CD14-positive monocyte (primary cell): ENCODE data around the gene TEX51. TPM values are rescaled to one million over a fixed set of nuclear protein-coding genes. Genes with fewer than 3 reads are reported as not detected.

Source experiments
- DNase-seq, 3 donors: peaks; one replicate each; pipeline ENCODE4 v3.0.0-alpha.2; 2011 to 2022
- H2AFZ ChIP-seq: 2 replicates; pipeline ENCODE4 v1.6.0; 2012; ENCODE audit warnings: mild to moderate bottlenecking, low read depth, low read length, inconsistent platforms; ENCODE audit not compliant: insufficient read depth, poor library complexity, severe bottlenecking
- H3K27ac ChIP-seq, 2 donors: 1 replicate in 1 of 2; 2 replicates in 1 of 2; pipeline ENCODE4 v1.5.1; 2012 to 2013; ENCODE audit warnings: low read length in 2 of 2, control low read depth in 1 of 2, inconsistent platforms in 1 of 2, low read depth in 1 of 2, mild to moderate bottlenecking in 1 of 2
- H3K27me3 ChIP-seq, 2 donors: one replicate each; pipeline versions ENCODE4 v1.6.0 to v1.6.1; 2011 to 2013; ENCODE audit warnings: low read length in 2 of 2; ENCODE audit not compliant: control insufficient read depth in 2 of 2, insufficient read depth in 2 of 2
- H3K36me3 ChIP-seq, 2 donors: replicated peaks in 1 of 2; 1 replicate in 1 of 2; 2 replicates in 1 of 2; pipeline versions ENCODE4 v1.5.1 to v1.6.1; 2012 to 2013; ENCODE audit warnings: low read length in 2 of 2, control low read depth in 1 of 2, inconsistent platforms in 1 of 2, mild to moderate bottlenecking in 1 of 2; ENCODE audit not compliant: insufficient read depth in 2 of 2, control insufficient read depth in 1 of 2
- H3K4me1 ChIP-seq, 2 donors: 1 replicate in 1 of 2; 2 replicates in 1 of 2; pipeline versions ENCODE4 v1.5.1 to v1.6.1; 2012 to 2013; ENCODE audit warnings: low read length in 2 of 2, control low read depth in 1 of 2, inconsistent platforms in 1 of 2, mild to moderate bottlenecking in 1 of 2, moderate library complexity in 1 of 2; ENCODE audit not compliant: insufficient read depth in 2 of 2, control insufficient read depth in 1 of 2
- H3K4me2 ChIP-seq: replicated peaks from 2 replicates; pipeline ENCODE3; 2012; ENCODE audit warnings: low read length, moderate library complexity, mild to moderate bottlenecking; ENCODE audit not compliant: poor library complexity, severe bottlenecking; ENCODE audit errors: extremely low read depth
- H3K4me3 ChIP-seq, 3 experiments: fragments of 200-600 bp in 1 of 3; sonication (generic) in 1 of 3; replicated peaks in 1 of 3; 1 replicate in 2 of 3; 2 replicates in 1 of 3; pipeline ENCODE4 v1.5.1; 2011 to 2013; ENCODE audit warnings: low read length in 3 of 3, mild to moderate bottlenecking in 3 of 3, control low read depth in 2 of 3, low read depth in 2 of 3, inconsistent platforms in 1 of 3, moderate library complexity in 1 of 3
- H3K79me2 ChIP-seq: 2 replicates; pipeline ENCODE4 v1.6.0; 2012; ENCODE audit warnings: mild to moderate bottlenecking, control low read depth, inconsistent platforms, low read length, moderate library complexity; ENCODE audit not compliant: insufficient read depth
- H3K9ac ChIP-seq: 2 replicates; pipeline ENCODE4 v1.6.0; 2017; ENCODE audit warnings: low read length, mild to moderate bottlenecking; ENCODE audit not compliant: insufficient read depth, poor library complexity, severe bottlenecking
- H3K9me3 ChIP-seq, 2 donors: replicated peaks in 1 of 2; 1 replicate in 1 of 2; 2 replicates in 1 of 2; pipeline versions ENCODE4 v1.5.1 to v1.6.1; 2012 to 2013; ENCODE audit warnings: low read length in 2 of 2, control low read depth in 1 of 2; ENCODE audit not compliant: control insufficient read depth in 1 of 2, insufficient read depth in 1 of 2
- H4K20me1 ChIP-seq: 2 replicates; pipeline ENCODE4 v1.6.0; 2012; ENCODE audit warnings: mild to moderate bottlenecking, low read length, control low read depth, moderate library complexity; ENCODE audit not compliant: insufficient read depth
- H3K27ac Mint-ChIP-seq, 7 donors: one replicate each; pipeline ENCODE4 v1.8.0; 2020; ENCODE audit warnings: mild to moderate bottlenecking in 7 of 7, mixed read lengths in 7 of 7, moderate library complexity in 6 of 7, inconsistent platforms in 2 of 7
- H3K27me3 Mint-ChIP-seq, 3 donors: one replicate each; pipeline ENCODE4 v1.8.0; 2021 to 2022; ENCODE audit warnings: low read depth in 3 of 3, mild to moderate bottlenecking in 3 of 3, mixed read lengths in 3 of 3, moderate library complexity in 3 of 3, inconsistent platforms in 1 of 3
- H3K36me3 Mint-ChIP-seq, 2 donors: one replicate each; pipeline ENCODE4 v1.8.0; 2020; ENCODE audit warnings: mixed read lengths in 2 of 2, inconsistent platforms in 1 of 2, mild to moderate bottlenecking in 1 of 2
- H3K4me1 Mint-ChIP-seq: one replicate; pipeline ENCODE4 v1.8.0; 2020; ENCODE audit warnings: mild to moderate bottlenecking, mixed read lengths
- H3K4me3 Mint-ChIP-seq, 2 donors: one replicate each; pipeline ENCODE4 v1.8.0; 2020; ENCODE audit warnings: mild to moderate bottlenecking in 2 of 2, mixed read lengths in 2 of 2, moderate library complexity in 1 of 2
- H3K9me3 Mint-ChIP-seq, 7 donors: one replicate each; pipeline ENCODE4 v1.8.0; 2020 to 2022; ENCODE audit warnings: mixed read lengths in 7 of 7, mild to moderate bottlenecking in 6 of 7, moderate library complexity in 6 of 7, inconsistent platforms in 2 of 7
- WGBS: methylation state at CpG from one replicate; pipeline ENCODE4 v1.1.5; 2013; ENCODE audit warnings: missing lambda C conversion rate; ENCODE audit not compliant: insufficient coverage; 5-methylcytosine and 5-hydroxymethylcytosine counted together
- intact Hi-C, 2 donors: fragments of 100-400 bp; cut with micrococcal nuclease; formaldehyde crosslinking; loops; one replicate each; pipeline versions ENCODE4 v1.15.0 to v1.15.1; 2023
- polyA plus RNA-seq, 3 donors: library from polyadenylated mRNA; depleted of rRNA in 1 of 3; unstranded in 2 of 3; stranded (reverse) in 1 of 3; fragments of 300-500 nt in 2 of 3; fragments of >200 nt in 1 of 3; fragmentation: Illumina TruSeq in 2 of 3; gene quantifications; 1 replicate in 2 of 3; 2 replicates in 1 of 3; pipeline ENCODE4 v1.2.3, GENCODE V29; 2012 to 2021
- TF ChIP-seq, protein P1 (sequence below): fragments of 200-600 bp; IDR thresholded peaks from one replicate; pipeline ENCODE4 v1.8.0; 2022; ENCODE audit warnings: antibody characterized with exemption, mild to moderate bottlenecking

Gene TEX51
- polyA plus RNA-seq, 3 donors, result not detected

GRCh38 chr2:126914811-126915500, 16.3 kb downstream of the TEX51 start:
- DNase-seq, result no peak
- WGBS, result 97% methylated on average over 14 of the region's 14 CpGs
- H2AFZ ChIP-seq, result no peak overlapping the region
- H3K36me3 Mint-ChIP-seq, result no peaks in the 10 kb centered on the region
- no peaks in the 10 kb centered on the region for H3K4me1 Mint-ChIP-seq
- no peaks in the 10 kb centered on the region for H4K20me1 ChIP-seq
- H3K27ac ChIP-seq, result no peak overlapping the region
- H3K9me3 ChIP-seq, result no peaks in the 10 kb centered on the region
- no peak overlapping the region for H3K9ac ChIP-seq
- no peak overlapping the region for H3K4me3 Mint-ChIP-seq
- H3K27ac Mint-ChIP-seq, result no peak overlapping the region
- H3K4me2 ChIP-seq, result no peak overlapping the region
- TF ChIP-seq, protein P1, sequence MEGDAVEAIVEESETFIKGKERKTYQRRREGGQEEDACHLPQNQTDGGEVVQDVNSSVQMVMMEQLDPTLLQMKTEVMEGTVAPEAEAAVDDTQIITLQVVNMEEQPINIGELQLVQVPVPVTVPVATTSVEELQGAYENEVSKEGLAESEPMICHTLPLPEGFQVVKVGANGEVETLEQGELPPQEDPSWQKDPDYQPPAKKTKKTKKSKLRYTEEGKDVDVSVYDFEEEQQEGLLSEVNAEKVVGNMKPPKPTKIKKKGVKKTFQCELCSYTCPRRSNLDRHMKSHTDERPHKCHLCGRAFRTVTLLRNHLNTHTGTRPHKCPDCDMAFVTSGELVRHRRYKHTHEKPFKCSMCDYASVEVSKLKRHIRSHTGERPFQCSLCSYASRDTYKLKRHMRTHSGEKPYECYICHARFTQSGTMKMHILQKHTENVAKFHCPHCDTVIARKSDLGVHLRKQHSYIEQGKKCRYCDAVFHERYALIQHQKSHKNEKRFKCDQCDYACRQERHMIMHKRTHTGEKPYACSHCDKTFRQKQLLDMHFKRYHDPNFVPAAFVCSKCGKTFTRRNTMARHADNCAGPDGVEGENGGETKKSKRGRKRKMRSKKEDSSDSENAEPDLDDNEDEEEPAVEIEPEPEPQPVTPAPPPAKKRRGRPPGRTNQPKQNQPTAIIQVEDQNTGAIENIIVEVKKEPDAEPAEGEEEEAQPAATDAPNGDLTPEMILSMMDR, result no peak
- peaks cover 0 to 23% (median 5%) of the 10 kb centered on the region in 7 donors for H3K9me3 Mint-ChIP-seq
- no peaks in the 10 kb centered on the region for H3K4me1 ChIP-seq
- no peaks in the 10 kb centered on the region for H3K36me3 ChIP-seq
- intact Hi-C loops, result no loop called here
- peaks cover 0 to 2% (median 0%) of the 10 kb centered on the region in 3 donors for H3K27me3 Mint-ChIP-seq
- no peaks in the 10 kb centered on the region for H3K27me3 ChIP-seq
- H3K79me2 ChIP-seq, result no peaks in the 10 kb centered on the region
- no peak overlapping the region for H3K4me3 ChIP-seq

- Histone ChIP-seq H3K9ac (no peak overlapping the region), H3K9me3 (no peaks in the 10 kb centered on the region), H3K36me3 (no peaks in the 10 kb centered on the region), H3K4me2 (no peak overlapping the region), H4K20me1 (no peaks in the 10 kb centered on the region), H3K4me1 (no peaks in the 10 kb centered on the region), H2AFZ (no peak overlapping the region), H3K27ac (no peak overlapping the region), H3K4me3 (no peak overlapping the region), H3K79me2 (no peaks in the 10 kb centered on the region), H3K27me3 (no peaks in the 10 kb centered on the region)
- peaks cover 0 to 2% (median under 1%) of the 10 kb centered on the region in 3 donors for H3K27me3 Mint-ChIP-seq
- H3K4me3 Mint-ChIP-seq, result no peak overlapping the region
- intact Hi-C loops, result no loop called here
- 93% methylated on average over 3 of the region's 4 CpGs for WGBS
- H3K4me1 Mint-ChIP-seq, result no peaks in the 10 kb centered on the region
- no peak overlapping the region for H3K27ac Mint-ChIP-seq
- DNase-seq, result no peak
- peaks cover 0 to 23% (median 5%) of the 10 kb centered on the region in 7 donors for H3K9me3 Mint-ChIP-seq
- TF ChIP-seq, protein P1, result no peak
- no peaks in the 10 kb centered on the region for H3K36me3 Mint-ChIP-seq
These were observed 17.2 kb downstream of the TEX51 start for GRCh38 chr2:126915903-126916302.
